H1 (cell line): Measurements from ENCODE around the gene ARHGAP6. TPM values are rescaled to one million over a fixed set of nuclear protein-coding genes. Genes with fewer than 3 reads are reported as not detected.

Experiments used
- CTCF ChIA-PET: fragments of 300-600 bp; sonication (Branson Sonifier 250); formaldehyde crosslinking; loops from one replicate; lab custom pipeline; 2021; ENCODE audit not compliant: partially characterized antibody; lab: Charles Lee
- POLR2A ChIA-PET: fragments of 300-600 bp; sonication (Branson Sonifier 250); formaldehyde crosslinking; loops from one replicate; lab custom pipeline; 2021; ENCODE audit warnings: inconsistent platforms; ENCODE audit not compliant: partially characterized antibody; lab: Charles Lee
- DNase-seq, 2 experiments: peaks; one replicate each; pipeline versions ENCODE4 v3.0.0 to v3.0.0-alpha.2; 2010 to 2022; ENCODE audit warnings: low spot score in 2 of 2, low read depth in 1 of 2, mixed read lengths in 1 of 2
- FAIRE-seq: peaks from 2 replicates; lab custom pipeline; 2011; peaks lifted over from hg19 to GRCh38; lab: Jason Lieb, UNC
- H2AFZ ChIP-seq: 2 replicates; pipeline ENCODE4 v1.8.1; 2012; ENCODE audit warnings: low read length, inconsistent platforms
- H2AK5ac ChIP-seq: 2 replicates; pipeline ENCODE4 v1.6.1; 2013; ENCODE audit warnings: low read depth, low read length
- H2BK120ac ChIP-seq: replicated peaks from 2 replicates; pipeline ENCODE3; 2013; ENCODE audit warnings: low read depth, low read length, inconsistent platforms
- H2BK12ac ChIP-seq: 2 replicates; pipeline ENCODE4 v1.6.1; 2013; ENCODE audit warnings: low read depth, low read length
- H2BK15ac ChIP-seq: 2 replicates; pipeline ENCODE4 v1.6.1; 2013; ENCODE audit warnings: low read length
- H2BK20ac ChIP-seq: 2 replicates; pipeline ENCODE4 v1.6.1; 2013; ENCODE audit warnings: low read length
- H2BK5ac ChIP-seq: 2 replicates; pipeline ENCODE4 v1.6.1; 2013; ENCODE audit warnings: low read depth, low read length
- H3K14ac ChIP-seq: 2 replicates; pipeline ENCODE4 v1.6.1; 2013; ENCODE audit warnings: inconsistent platforms; ENCODE audit not compliant: insufficient read length
- H3K18ac ChIP-seq: 2 replicates; pipeline ENCODE4 v1.6.1; 2013; ENCODE audit warnings: low read length; ENCODE audit errors: extremely low read depth
- H3K23ac ChIP-seq: 2 replicates; pipeline ENCODE4 v1.6.1; 2013; ENCODE audit warnings: inconsistent platforms; ENCODE audit not compliant: insufficient read length
- H3K23me2 ChIP-seq: 2 replicates; pipeline ENCODE4 v1.6.1; 2013; ENCODE audit warnings: low read depth, low read length
- H3K27ac ChIP-seq: 2 replicates; pipeline ENCODE4 v1.6.1; 2011; ENCODE audit warnings: low read depth, low read length, inconsistent platforms
- H3K27me3 ChIP-seq, 4 experiments: replicated peaks in 1 of 4; 1 replicate in 1 of 4; 2 replicates in 3 of 4; pipeline versions ENCODE4 v1.6.1 to v1.8.1; 2011 to 2013; ENCODE audit warnings: low read length in 3 of 4, mild to moderate bottlenecking in 3 of 4, inconsistent platforms in 2 of 4, mixed read lengths in 2 of 4, moderate library complexity in 1 of 4; ENCODE audit not compliant: control insufficient read depth in 3 of 4, insufficient read depth in 3 of 4; ENCODE audit errors: extremely low read depth in 1 of 4
- H3K36me3 ChIP-seq, 4 experiments: 2 replicates each; pipeline versions ENCODE4 v1.6.1 to v1.8.1; 2011 to 2013; ENCODE audit warnings: mild to moderate bottlenecking in 4 of 4, low read length in 3 of 4, moderate library complexity in 2 of 4, control low read depth in 1 of 4, inconsistent platforms in 1 of 4; ENCODE audit not compliant: insufficient read depth in 4 of 4, control insufficient read depth in 2 of 4
- H3K4ac ChIP-seq: replicated peaks from 2 replicates; pipeline ENCODE3; 2013; ENCODE audit warnings: low read length, low read depth, mixed read lengths, inconsistent platforms; ENCODE audit not compliant: insufficient read length
- H3K4me1 ChIP-seq, 4 experiments: replicated peaks in 1 of 4; 1 replicate in 1 of 4; 2 replicates in 3 of 4; pipeline versions ENCODE4 v1.6.1 to v1.8.1; 2011 to 2013; ENCODE audit warnings: low read length in 3 of 4, inconsistent platforms in 2 of 4, mixed read lengths in 1 of 4; ENCODE audit not compliant: insufficient read depth in 4 of 4, control insufficient read depth in 3 of 4
- H3K4me2 ChIP-seq, 2 experiments: 2 replicates each; pipeline versions ENCODE4 v1.6.1 to v1.8.1; 2011 to 2013; ENCODE audit warnings: low read depth in 2 of 2, low read length in 2 of 2, control low read depth in 1 of 2, inconsistent platforms in 1 of 2, mild to moderate bottlenecking in 1 of 2; ENCODE audit not compliant: insufficient read depth in 1 of 2
- H3K4me3 ChIP-seq, 4 experiments: fragments of 200-600, 300-600 bp in 1 of 4; sonication (generic), shearing (Covaris generic), sonication (Bioruptor Twin) in 1 of 4; 2 replicates each; pipeline versions ENCODE4 v1.5.1 to v1.8.1; 2011 to 2016; ENCODE audit warnings: low read length in 4 of 4, low read depth in 3 of 4, control low read depth in 2 of 4, inconsistent platforms in 2 of 4, mild to moderate bottlenecking in 2 of 4, mixed read lengths in 1 of 4, moderate library complexity in 1 of 4; ENCODE audit not compliant: insufficient read depth in 2 of 4; ENCODE audit errors: extremely low read depth in 1 of 4
- H3K56ac ChIP-seq: replicated peaks from 2 replicates; pipeline ENCODE3; 2013; ENCODE audit warnings: low read depth, mild to moderate bottlenecking, mixed read lengths, low read length, inconsistent platforms; ENCODE audit not compliant: insufficient read length
- H3K79me1 ChIP-seq: 2 replicates; pipeline ENCODE4 v1.6.1; 2013; ENCODE audit warnings: low read depth, low read length, control low read depth
- H3K79me2 ChIP-seq, 2 experiments: 2 replicates each; pipeline versions ENCODE4 v1.6.1 to v1.8.1; 2012 to 2013; ENCODE audit warnings: low read length in 2 of 2, mild to moderate bottlenecking in 2 of 2, inconsistent platforms in 1 of 2; ENCODE audit not compliant: insufficient read depth in 2 of 2, control insufficient read depth in 1 of 2
- H3K9ac ChIP-seq, 4 experiments: replicated peaks in 1 of 4; 1 replicate in 1 of 4; 2 replicates in 3 of 4; pipeline versions ENCODE4 v1.6.1 to v1.8.1; 2011 to 2013; ENCODE audit warnings: low read depth in 3 of 4, low read length in 3 of 4, control low read depth in 2 of 4, mild to moderate bottlenecking in 2 of 4, moderate library complexity in 2 of 4, inconsistent platforms in 1 of 4; ENCODE audit errors: extremely low read depth in 1 of 4
- H3K9me3 ChIP-seq, 2 experiments: 2 replicates each; pipeline versions ENCODE4 v1.6.1 to v1.8.1; 2012 to 2013; ENCODE audit warnings: mild to moderate bottlenecking in 2 of 2, moderate library complexity in 2 of 2, control low read depth in 1 of 2, inconsistent platforms in 1 of 2, low read depth in 1 of 2, low read length in 1 of 2, mixed read lengths in 1 of 2; ENCODE audit not compliant: insufficient read depth in 2 of 2
- H4K20me1 ChIP-seq, 2 experiments: replicated peaks in 1 of 2; 2 replicates each; pipeline versions ENCODE3 to v1.8.1; 2011 to 2013; ENCODE audit warnings: inconsistent platforms in 2 of 2, low read length in 2 of 2, mild to moderate bottlenecking in 1 of 2; ENCODE audit not compliant: insufficient read depth in 2 of 2, control insufficient read depth in 1 of 2
- H4K5ac ChIP-seq: 2 replicates; pipeline ENCODE4 v1.6.1; 2013; ENCODE audit warnings: low read length, low read depth, mixed read lengths, inconsistent platforms; ENCODE audit not compliant: insufficient read length
- H4K8ac ChIP-seq: 2 replicates; pipeline ENCODE4 v1.8.0; 2013; ENCODE audit warnings: mild to moderate bottlenecking, moderate library complexity, low read length, inconsistent platforms; ENCODE audit not compliant: insufficient read depth; ENCODE audit errors: extremely low read depth
- H4K91ac ChIP-seq: replicated peaks from 2 replicates; pipeline ENCODE3; 2013; ENCODE audit warnings: low read length, mixed read lengths, inconsistent platforms; ENCODE audit not compliant: insufficient read length
- BACH1 ChIP-seq: IDR thresholded peaks from 2 replicates; pipeline ENCODE4 v1.6.1; 2012; ENCODE audit warnings: low read length, improper control_type of control experiment
- CREB1 ChIP-seq: IDR thresholded peaks from 2 replicates; pipeline ENCODE4 v1.6.1; 2012; ENCODE audit warnings: inconsistent platforms
- EP300 ChIP-seq, 2 experiments: IDR thresholded peaks; 1 replicate in 1 of 2; 2 replicates in 1 of 2; pipeline ENCODE4 v1.6.1; 2011 to 2012; ENCODE audit warnings: low read depth in 2 of 2, low read length in 2 of 2, mild to moderate bottlenecking in 2 of 2, borderline replicate concordance in 1 of 2, inconsistent platforms in 1 of 2, moderate library complexity in 1 of 2
- JUN ChIP-seq: IDR thresholded peaks from 2 replicates; pipeline ENCODE4 v1.6.1; 2011; ENCODE audit warnings: low read depth, mild to moderate bottlenecking, improper control_type of control experiment, low read length
- JUND ChIP-seq: IDR thresholded peaks from 2 replicates; pipeline ENCODE4 v1.6.1; 2011; ENCODE audit warnings: mild to moderate bottlenecking, improper control_type of control experiment, low read length
- POU5F1 ChIP-seq: IDR thresholded peaks from 2 replicates; pipeline ENCODE4 v1.6.1; 2011; ENCODE audit warnings: low read depth, mild to moderate bottlenecking, low read length, moderate library complexity
- WGBS, 2 experiments: shearing (Covaris generic) in 1 of 2; methylation state at CpG; one replicate each; pipeline versions ENCODE4 v1.1.6 to v1.1.7; 2013 to 2015; ENCODE audit warnings: low lambda C conversion rate in 2 of 2, mixed read lengths in 2 of 2, inconsistent platforms in 1 of 2, low coverage in 1 of 2, missing lambda C conversion rate in 1 of 2; ENCODE audit not compliant: insufficient replicate concordance in 2 of 2, insufficient coverage in 1 of 2, insufficient read length in 1 of 2; ENCODE audit errors: extremely low coverage in 1 of 2, missing lambda C conversion rate in 1 of 2; 5-methylcytosine and 5-hydroxymethylcytosine counted together
- polyA plus RNA-seq, 7 experiments: library from polyadenylated mRNA; depleted of rRNA in 3 of 7; stranded (reverse) in 5 of 7; unstranded in 2 of 7; fragments of >200 nt in 5 of 7; fragments of 200-250 nt in 2 of 7; gene quantifications; 1 replicate in 5 of 7; 2 replicates in 1 of 7; 4 replicates in 1 of 7; pipeline versions ENCODE4 v1.2.1 to v1.2.3, GENCODE V29; 2011 to 2013; ENCODE audit warnings: missing spikeins in 2 of 7, mixed read lengths in 2 of 7
- total RNA-seq: library from RNA; stranded (reverse); fragmentation: NEBNext Ultra II Directional; extraction: Animal tissue kit (Norgen Biotek cat#: 25700); gene quantifications from 2 replicates; pipeline ENCODE4 v1.2.1, GENCODE V29; 2021

ARHGAP6 gene
- total and polyA plus RNA-seq, 2 of the 8 experiments (the other 6 are each of a cell fraction or from before 2014, with no cell fraction given) = 0.35 to 0.82 TPM

GRCh38 chrX:11423949-11424348 is 241.8 kb downstream of the ARHGAP6 start:
- no peak overlapping the region for H3K4me3 ChIP-seq
- FAIRE-seq = no peak

More at GRCh38 chrX:11423949-11424348, 241.8 kb downstream of the ARHGAP6 start:
- POLR2A ChIA-PET = no interaction called here
- no peak overlapping the region for H3K27ac ChIP-seq
- no peaks in the 10 kb centered on the region for H3K79me2 ChIP-seq
- H3K23ac ChIP-seq = no peak overlapping the region
- no peak overlapping the region for H3K4ac ChIP-seq
- H3K9me3 ChIP-seq = no peaks in the 10 kb centered on the region
- TF ChIP-seq POU5F1 = no peak
- no peak for TF ChIP-seq JUN
- TF ChIP-seq JUND = no peak
- no peak for TF ChIP-seq EP300 (IDR thresholded peaks at IDR 0.05; ENCODE audit: borderline replicate concordance in 1 of 2, low read depth in 2 of 2, low read length in 2 of 2)
- TF ChIP-seq CREB1 = no peak
- TF ChIP-seq BACH1 = no peak
- H2BK15ac ChIP-seq = no peak overlapping the region
- H3K4me1 ChIP-seq = no peaks in the 10 kb centered on the region
- no peak overlapping the region for H3K9ac ChIP-seq
- H3K36me3 ChIP-seq = no peaks in the 10 kb centered on the region
- H2BK5ac ChIP-seq = no peak overlapping the region
- no peak overlapping the region for H4K8ac ChIP-seq
- no peak overlapping the region for H2AK5ac ChIP-seq
- no peaks in the 10 kb centered on the region for H4K20me1 ChIP-seq
- no peak overlapping the region for H3K18ac ChIP-seq
- H3K79me1 ChIP-seq = no peaks in the 10 kb centered on the region
- CTCF ChIA-PET = interaction anchor here (1.1 to 1.7 kb wide), 2 partner anchors 11 to 37 kb away, joined by 3 to 4 read pairs; no protein-coding TSS in a partner anchor
- peaks cover 2% of the 10 kb centered on the region; the same call in 1 of the 2 replicates for H3K23me2 ChIP-seq
- no peak overlapping the region for H2BK120ac ChIP-seq
- no peak overlapping the region for H4K5ac ChIP-seq
- H3K4me2 ChIP-seq = no peak overlapping the region
- H3K14ac ChIP-seq = no peak overlapping the region
- no peak overlapping the region for H2BK20ac ChIP-seq
- H4K91ac ChIP-seq = no peak overlapping the region
- no peak overlapping the region for H2BK12ac ChIP-seq
- H2AFZ ChIP-seq = no peak overlapping the region
- WGBS, 2 experiments = 83% methylated on average over 3 of the region's 3 CpGs; no CpG with 5 or more reads in 1 of the 2 experiments
- H3K27me3 ChIP-seq = peaks cover 0 to 21% (median 14%) of the 10 kb centered on the region in 4 experiments; a peak in 6 of 7 replicates
- no peak overlapping the region for H3K56ac ChIP-seq
- DNase-seq = no peak
